ENCODE results near the gene NR1H4. TPM values are rescaled to one million over a fixed set of nuclear protein-coding genes. Genes with fewer than 3 reads are reported as not detected.
"Not testable (repeated sequence)": the region's sequence is repeated elsewhere in the genome, so short reads cannot be mapped to it uniquely, and the experiment has no call there.

Gene NR1H4
- total RNA-seq, 3 donors from 2014 or later (not counting 1 experiment from before 2014, with no cell fraction given) = not detected

GRCh38 chr12:100497105-100497795 is 23.6 kb downstream of the NR1H4 start:
- Mint-ChIP-seq H3K27ac (no peak overlapping the region), H3K36me3 (no peaks in the 10 kb centered on the region), H3K4me1 (no peaks in the 10 kb centered on the region), H3K4me3 (no peak overlapping the region), H3K27me3 (ENCODE audit: low read depth in 2 of 2) (peaks cover 0 to 7% of the 10 kb centered on the region in 2 donors), H3K9me3 (no peaks in the 10 kb centered on the region)
- H3K4me3 ChIP-seq (ENCODE audit: low read length) = no peak overlapping the region
- no peak overlapping the region for H3K27ac ChIP-seq (ENCODE audit: low read length)
- no peak for TF ChIP-seq CTCF (IDR thresholded peaks at IDR 0.05)
- ATAC-seq (no peak), DNase-seq (no peak)
- no peaks in the 10 kb centered on the region for H3K36me3 ChIP-seq (ENCODE audit: control insufficient read depth, insufficient read depth, low read length)
- 88% methylated on average over 14 of the region's 15 CpGs for WGBS (ENCODE audit: insufficient coverage)
- H3K9me3 ChIP-seq (ENCODE audit: control insufficient read depth, insufficient read depth, low read length) = no peaks in the 10 kb centered on the region
- intact Hi-C loops (cut with micrococcal nuclease) = no loop called here
- H3K27me3 ChIP-seq (ENCODE audit: control insufficient read depth, insufficient read depth, low read length) = no peaks in the 10 kb centered on the region
- no peaks in the 10 kb centered on the region for H3K4me1 ChIP-seq (ENCODE audit: control insufficient read depth, insufficient read depth, low read length)

GRCh38 chr12:100498141-100498540 is 24.5 kb downstream of the NR1H4 start:
- WGBS (ENCODE audit: insufficient coverage) = 90% methylated on average over 10 of the region's 10 CpGs
- Histone ChIP-seq H3K4me3 (ENCODE audit: low read length) (no peak overlapping the region), H3K27me3 (ENCODE audit: control insufficient read depth, insufficient read depth, low read length) (no peaks in the 10 kb centered on the region), H3K9me3 (ENCODE audit: control insufficient read depth, insufficient read depth, low read length) (no peaks in the 10 kb centered on the region), H3K36me3 (ENCODE audit: control insufficient read depth, insufficient read depth, low read length) (no peaks in the 10 kb centered on the region), H3K27ac (ENCODE audit: low read length) (no peak overlapping the region), H3K4me1 (ENCODE audit: control insufficient read depth, insufficient read depth, low read length) (no peaks in the 10 kb centered on the region)
- DNase-seq (no peak), ATAC-seq (no peak)
- intact Hi-C loops (cut with micrococcal nuclease) = no loop called here
- Mint-ChIP-seq H3K9me3 (no peaks in the 10 kb centered on the region), H3K4me3 (no peak overlapping the region), H3K4me1 (no peaks in the 10 kb centered on the region), H3K27me3 (ENCODE audit: low read depth in 2 of 2) (peaks cover 0 to 5% of the 10 kb centered on the region in 2 donors), H3K27ac (no peak overlapping the region), H3K36me3 (no peaks in the 10 kb centered on the region)
- TF ChIP-seq CTCF (IDR thresholded peaks at IDR 0.05) = no peak

- WGBS (ENCODE audit: insufficient coverage) = 88% methylated on average over 1 of the region's 1 CpG
- Mint-ChIP-seq H3K4me1 (no peaks in the 10 kb centered on the region), H3K36me3 (no peaks in the 10 kb centered on the region), H3K27me3 (ENCODE audit: low read depth in 2 of 2) (peaks cover 0 to 5% of the 10 kb centered on the region in 2 donors), H3K9me3 (no peaks in the 10 kb centered on the region), H3K27ac (no peak overlapping the region), H3K4me3 (no peak overlapping the region)
- intact Hi-C loops (cut with micrococcal nuclease) = no loop called here
- no peak overlapping the region for H3K27ac ChIP-seq (ENCODE audit: low read length)
- H3K4me1 ChIP-seq (ENCODE audit: control insufficient read depth, insufficient read depth, low read length) = no peaks in the 10 kb centered on the region
- H3K27me3 ChIP-seq (ENCODE audit: control insufficient read depth, insufficient read depth, low read length) = no peaks in the 10 kb centered on the region
- no peaks in the 10 kb centered on the region for H3K9me3 ChIP-seq (ENCODE audit: control insufficient read depth, insufficient read depth, low read length)
- DNase-seq = no peak
- no peak for TF ChIP-seq CTCF (IDR thresholded peaks at IDR 0.05)
- no peak for ATAC-seq
- H3K36me3 ChIP-seq (ENCODE audit: control insufficient read depth, insufficient read depth, low read length) = no peaks in the 10 kb centered on the region
- H3K4me3 ChIP-seq (ENCODE audit: low read length) = no peak overlapping the region
These were observed 25.8 kb downstream of the NR1H4 start for GRCh38 chr12:100499416-100499815.

- H3K27ac Mint-ChIP-seq; H3K27me3 Mint-ChIP-seq (ENCODE audit: low read depth in 2 of 2); H3K4me3 ChIP-seq (ENCODE audit: low read length); H3K4me1 Mint-ChIP-seq; H3K27ac ChIP-seq (ENCODE audit: low read length); H3K9me3 ChIP-seq (ENCODE audit: control insufficient read depth, insufficient read depth, low read length); ATAC-seq; H3K36me3 ChIP-seq (ENCODE audit: control insufficient read depth, insufficient read depth, low read length); H3K4me1 ChIP-seq (ENCODE audit: control insufficient read depth, insufficient read depth, low read length); intact Hi-C loops (cut with micrococcal nuclease); H3K27me3 ChIP-seq (ENCODE audit: control insufficient read depth, insufficient read depth, low read length); DNase-seq; H3K36me3 Mint-ChIP-seq; H3K4me3 Mint-ChIP-seq; H3K9me3 Mint-ChIP-seq: not testable (repeated sequence)
- 92% methylated on average over 3 of the region's 4 CpGs for WGBS (ENCODE audit: insufficient coverage)
These were observed 29.1 kb downstream of the NR1H4 start for GRCh38 chr12:100502718-100503117.
